H1 (cell line): Measurements from ENCODE around the gene HINT1. TPM values are rescaled to one million over a fixed set of nuclear protein-coding genes. Genes with fewer than 3 reads are reported as not detected.

ENCODE experiments used
- BACH1 ChIP-seq: IDR thresholded peaks from 2 replicates; pipeline ENCODE4 v1.6.1; 2012; ENCODE audit warnings: low read length, improper control_type of control experiment
- CBX8 ChIP-seq: fragments of 300-800, 300-1000 bp; sonication (generic); IDR thresholded peaks from 2 replicates; pipeline ENCODE4 v1.7.1; 2016; ENCODE audit warnings: low read depth, low read length, borderline replicate concordance
- CHD1 ChIP-seq: IDR thresholded peaks from 2 replicates; pipeline ENCODE4 v1.6.1; 2012; ENCODE audit warnings: low read depth, low read length, improper control_type of control experiment
- E2F6 ChIP-seq: IDR thresholded peaks from 2 replicates; pipeline ENCODE4 v1.6.1; 2012; ENCODE audit warnings: inconsistent platforms
- EGR1 ChIP-seq: IDR thresholded peaks from 2 replicates; pipeline ENCODE4 v1.6.1; 2011; ENCODE audit warnings: low read depth, low read length, borderline replicate concordance
- GTF2F1 ChIP-seq: IDR thresholded peaks from 2 replicates; pipeline ENCODE4 v1.6.1; 2012; ENCODE audit warnings: low read depth, low read length, improper control_type of control experiment, borderline replicate concordance
- HDAC2 ChIP-seq, 2 experiments: fragments of 300-600 bp in 1 of 2; sonication (generic) in 1 of 2; IDR thresholded peaks; 2 replicates each; pipeline ENCODE4 v1.6.1; 2011 to 2012; ENCODE audit warnings: low read depth in 2 of 2, low read length in 2 of 2, mild to moderate bottlenecking in 2 of 2, moderate library complexity in 2 of 2, borderline replicate concordance in 1 of 2, inconsistent platforms in 1 of 2
- JUN ChIP-seq: IDR thresholded peaks from 2 replicates; pipeline ENCODE4 v1.6.1; 2011; ENCODE audit warnings: low read depth, mild to moderate bottlenecking, improper control_type of control experiment, low read length
- JUND ChIP-seq: IDR thresholded peaks from 2 replicates; pipeline ENCODE4 v1.6.1; 2011; ENCODE audit warnings: mild to moderate bottlenecking, improper control_type of control experiment, low read length
- KDM4A ChIP-seq: IDR thresholded peaks from one replicate; pipeline ENCODE4 v1.7.1; 2012; ENCODE audit warnings: low read depth, mild to moderate bottlenecking, moderate library complexity, low read length, inconsistent platforms; ENCODE audit not compliant: severe bottlenecking
- KDM5A ChIP-seq: fragments of 200-600 bp; IDR thresholded peaks from 2 replicates; pipeline ENCODE4 v1.7.1; 2012; ENCODE audit warnings: mild to moderate bottlenecking, low read length, inconsistent platforms, mixed read lengths
- MAFK ChIP-seq: IDR thresholded peaks from 2 replicates; pipeline ENCODE4 v1.6.1; 2012; ENCODE audit warnings: low read depth, mild to moderate bottlenecking, improper control_type of control experiment, low read length
- MAX ChIP-seq: IDR thresholded peaks from 2 replicates; pipeline ENCODE4 v1.6.1; 2012; ENCODE audit warnings: inconsistent platforms
- NANOG ChIP-seq: IDR thresholded peaks from 2 replicates; pipeline ENCODE4 v1.6.1; 2011; ENCODE audit warnings: low read length, low read depth, mild to moderate bottlenecking, inconsistent platforms; ENCODE audit not compliant: insufficient read depth, poor library complexity, severe bottlenecking
- NRF1 ChIP-seq: IDR thresholded peaks from 2 replicates; pipeline ENCODE4 v1.6.1; 2011; ENCODE audit warnings: mild to moderate bottlenecking, low read depth, low read length, improper control_type of control experiment
- SIN3A ChIP-seq, 2 experiments: IDR thresholded peaks in 1 of 2; conservative IDR thresholded peaks in 1 of 2; 2 replicates each; pipeline ENCODE4 v1.6.1; 2011 to 2012; ENCODE audit warnings: low read length in 2 of 2, improper control_type of control experiment in 1 of 2, low read depth in 1 of 2, mild to moderate bottlenecking in 1 of 2
- SP1 ChIP-seq: IDR thresholded peaks from 2 replicates; pipeline ENCODE4 v1.6.1; 2011; ENCODE audit warnings: low read depth, low read length
- SRF ChIP-seq: IDR thresholded peaks from 2 replicates; pipeline ENCODE4 v1.6.1; 2011; ENCODE audit warnings: mild to moderate bottlenecking, low read depth, low read length, moderate library complexity
- TAF1 ChIP-seq: IDR thresholded peaks from 2 replicates; pipeline ENCODE4 v1.6.1; 2011; ENCODE audit warnings: mild to moderate bottlenecking, low read depth, low read length
- TBP ChIP-seq: IDR thresholded peaks from 2 replicates; pipeline ENCODE4 v1.6.1; 2011; ENCODE audit warnings: low read depth, low read length, improper control_type of control experiment
- TCF12 ChIP-seq: IDR thresholded peaks from 2 replicates; pipeline ENCODE4 v1.6.1; 2011; ENCODE audit warnings: low read depth, mild to moderate bottlenecking, low read length
- USF2 ChIP-seq: IDR thresholded peaks from 2 replicates; pipeline ENCODE4 v1.6.1; 2011; ENCODE audit warnings: low read length, improper control_type of control experiment
- ZNF274 ChIP-seq: IDR thresholded peaks from 2 replicates; pipeline ENCODE4 v1.7.0; 2012; ENCODE audit warnings: low read length, borderline replicate concordance; ENCODE audit errors: extremely low read depth
- polyA plus RNA-seq, 7 experiments: library from polyadenylated mRNA; depleted of rRNA in 3 of 7; stranded (reverse) in 5 of 7; unstranded in 2 of 7; fragments of >200 nt in 5 of 7; fragments of 200-250 nt in 2 of 7; gene quantifications; 1 replicate in 5 of 7; 2 replicates in 1 of 7; 4 replicates in 1 of 7; pipeline versions ENCODE4 v1.2.1 to v1.2.3, GENCODE V29; 2011 to 2013; ENCODE audit warnings: missing spikeins in 2 of 7, mixed read lengths in 2 of 7
- total RNA-seq: library from RNA; stranded (reverse); fragmentation: NEBNext Ultra II Directional; extraction: Animal tissue kit (Norgen Biotek cat#: 25700); gene quantifications from 2 replicates; pipeline ENCODE4 v1.2.1, GENCODE V29; 2021

HINT1 gene
- total and polyA plus RNA-seq, 2 of the 8 experiments (the other 6 are each of a cell fraction or from before 2014, with no cell fraction given) = 230 to 479 TPM

- TF ChIP-seq USF2 = no peak
- 0 out of 2 replicates have a peak, but pooled peaks have one; percentile 37 for TF ChIP-seq TCF12
- TF ChIP-seq MAFK = no peak
- 0 out of 4 replicates have a peak, but pooled peaks of 1 of the 2 experiments have one; percentile 4 for TF ChIP-seq SIN3A (conservative IDR thresholded peaks at IDR 0.05 in 1 of 2, IDR thresholded peaks at IDR 0.05 in 1 of 2; ENCODE audit: low read depth in 1 of 2, low read length in 2 of 2)
- TF ChIP-seq MAX = peak; percentile 67
- TF ChIP-seq BACH1 = no peak
- 0 out of 2 replicates have a peak, but pooled peaks have one; percentile 48 for TF ChIP-seq GTF2F1
- no peak; the same call in 1 of the 2 replicates for TF ChIP-seq CHD1
- no peak for TF ChIP-seq ZNF274
- peak; percentile 98 for TF ChIP-seq NRF1
- no peak for TF ChIP-seq SRF
- no peak; a peak in 1 of 4 replicates for TF ChIP-seq HDAC2 (IDR thresholded peaks at IDR 0.05; ENCODE audit: borderline replicate concordance in 1 of 2, low read depth in 2 of 2, low read length in 2 of 2)
- TF ChIP-seq TBP = peak; percentile 72
- no peak for TF ChIP-seq CBX8
- no peak for TF ChIP-seq EGR1
- no peak for TF ChIP-seq NANOG
- TF ChIP-seq JUN = no peak
- no peak for TF ChIP-seq KDM5A
- TF ChIP-seq TAF1 = peak; percentile 77
- no peak for TF ChIP-seq SP1
- no peak for TF ChIP-seq JUND
- peak; percentile 13 for TF ChIP-seq KDM4A
- TF ChIP-seq E2F6 = no peak
Observed at GRCh38 chr5:131165119-131165727, at the start of gene HINT1 (continued).
